ENCODE results near the gene DPP6.

The DPP6 gene

GRCh38 chr7:154540596-154540995 is 488.4 kb downstream of the DPP6 start:
- no peak for DNase-seq (ENCODE audit: low read depth)

GRCh38 chr7:154541606-154542005 is 489.4 kb downstream of the DPP6 start:
- no peak for DNase-seq (ENCODE audit: low read depth)

- DNase-seq (ENCODE audit: low read depth): no peak
These were observed 494.9 kb downstream of the DPP6 start for GRCh38 chr7:154546946-154547587.

GRCh38 chr7:154553711-154554265 is 501.6 kb downstream of the DPP6 start:
- no peak for DNase-seq (ENCODE audit: low read depth)

GRCh38 chr7:154559454-154559853 is 507.3 kb downstream of the DPP6 start:
- no peak for DNase-seq (ENCODE audit: low read depth)

GRCh38 chr7:154564676-154565075 is 512.5 kb downstream of the DPP6 start:
- DNase-seq (ENCODE audit: low read depth): no peak

- no peak for DNase-seq (ENCODE audit: low read depth)
These were observed 514.7 kb downstream of the DPP6 start for GRCh38 chr7:154566877-154567276.

- DNase-seq (ENCODE audit: low read depth): no peak
These were observed 516.1 kb downstream of the DPP6 start for GRCh38 chr7:154568346-154568745.

- no peak for DNase-seq (ENCODE audit: low read depth)
These were observed 517.7 kb downstream of the DPP6 start for GRCh38 chr7:154569916-154570315.

GRCh38 chr7:154571772-154572171 is 519.6 kb downstream of the DPP6 start:
- DNase-seq (ENCODE audit: low read depth): no peak

GRCh38 chr7:154574235-154574634 is 522.0 kb downstream of the DPP6 start:
- no peak for DNase-seq (ENCODE audit: low read depth)

GRCh38 chr7:154575497-154575896 is 523.3 kb downstream of the DPP6 start:
- DNase-seq (ENCODE audit: low read depth): no peak

GRCh38 chr7:154576604-154577003 is 524.4 kb downstream of the DPP6 start:
- DNase-seq (ENCODE audit: low read depth): no peak

- no peak for DNase-seq (ENCODE audit: low read depth)
These were observed 525.1 kb downstream of the DPP6 start for GRCh38 chr7:154577141-154577873.

GRCh38 chr7:154578336-154578735 is 526.1 kb downstream of the DPP6 start:
- DNase-seq (ENCODE audit: low read depth): no peak

GRCh38 chr7:154579711-154580110 is 527.5 kb downstream of the DPP6 start:
- no peak for DNase-seq (ENCODE audit: low read depth)

- no peak for DNase-seq (ENCODE audit: low read depth)
These were observed 529.2 kb downstream of the DPP6 start for GRCh38 chr7:154581251-154581890.

GRCh38 chr7:154583454-154583853 is 531.3 kb downstream of the DPP6 start:
- DNase-seq (ENCODE audit: low read depth): no peak

- no peak for DNase-seq (ENCODE audit: low read depth)
These were observed 532.4 kb downstream of the DPP6 start for GRCh38 chr7:154584352-154585252.

GRCh38 chr7:154587792-154588191 is 535.6 kb downstream of the DPP6 start:
- DNase-seq (ENCODE audit: low read depth): no peak

- no peak for DNase-seq (ENCODE audit: low read depth)
These were observed 539.3 kb downstream of the DPP6 start for GRCh38 chr7:154591544-154591943.

- no peak for DNase-seq (ENCODE audit: low read depth)
These were observed 540.2 kb downstream of the DPP6 start for GRCh38 chr7:154592388-154592787.
